Lower leg skin (tissue), 3 donors: ENCODE measurements around the gene S100A8.

Experiments used
- CTCF ChIP-seq, 3 donors: fragments of 450-650 bp; IDR thresholded peaks; one replicate each; pipeline ENCODE4 v1.5.1; 2016; ENCODE audit warnings: antibody characterized with exemption in 3 of 3, mild to moderate bottlenecking in 3 of 3, moderate library complexity in 2 of 3
- POLR2A ChIP-seq, 2 donors: fragments of 450-650 bp; IDR thresholded peaks; one replicate each; pipeline ENCODE4 v1.6.1; 2016 to 2017; ENCODE audit warnings: antibody characterized with exemption in 2 of 2, mild to moderate bottlenecking in 1 of 2, moderate library complexity in 1 of 2

GRCh38 chr1:153393926-153394325 is 3.1 kb upstream of the S100A8 start:
- TF ChIP-seq POLR2A (IDR thresholded peaks at IDR 0.05), result no peak
- no peak for TF ChIP-seq CTCF (IDR thresholded peaks at IDR 0.05)
